Muscle layer of colon (tissue), 2 donors: ENCODE results near the gene MESD.

Experiments used
- H3K27ac ChIP-seq: one replicate; pipeline ENCODE4 v1.7.0; 2013; ENCODE audit warnings: low read depth, mild to moderate bottlenecking, low read length, moderate library complexity
- H3K27me3 ChIP-seq, 2 donors: one replicate each; pipeline ENCODE4 v1.7.0; 2013; ENCODE audit warnings: low read length in 2 of 2, mild to moderate bottlenecking in 2 of 2; ENCODE audit not compliant: insufficient read depth in 2 of 2, control insufficient read depth in 1 of 2
- H3K36me3 ChIP-seq: one replicate; pipeline ENCODE4 v1.7.0; 2013; ENCODE audit warnings: mild to moderate bottlenecking, low read length; ENCODE audit not compliant: insufficient read depth
- H3K4me1 ChIP-seq: one replicate; pipeline ENCODE4 v1.7.0; 2013; ENCODE audit warnings: mild to moderate bottlenecking, low read length; ENCODE audit not compliant: insufficient read depth
- H3K4me3 ChIP-seq, 2 donors: one replicate each; pipeline ENCODE4 v1.7.0; 2013; ENCODE audit warnings: low read length in 2 of 2, low read depth in 1 of 2, mild to moderate bottlenecking in 1 of 2, moderate library complexity in 1 of 2
- H3K9ac ChIP-seq: one replicate; pipeline ENCODE4 v1.7.0; 2013; ENCODE audit warnings: low read length
- H3K9me3 ChIP-seq: one replicate; pipeline ENCODE4 v1.7.0; 2013; ENCODE audit warnings: mild to moderate bottlenecking, low read length
- donor health status: abdominal sarcoma.
- donor health status: Adenocarcinoma of cecum.

The MESD gene

DNA sequence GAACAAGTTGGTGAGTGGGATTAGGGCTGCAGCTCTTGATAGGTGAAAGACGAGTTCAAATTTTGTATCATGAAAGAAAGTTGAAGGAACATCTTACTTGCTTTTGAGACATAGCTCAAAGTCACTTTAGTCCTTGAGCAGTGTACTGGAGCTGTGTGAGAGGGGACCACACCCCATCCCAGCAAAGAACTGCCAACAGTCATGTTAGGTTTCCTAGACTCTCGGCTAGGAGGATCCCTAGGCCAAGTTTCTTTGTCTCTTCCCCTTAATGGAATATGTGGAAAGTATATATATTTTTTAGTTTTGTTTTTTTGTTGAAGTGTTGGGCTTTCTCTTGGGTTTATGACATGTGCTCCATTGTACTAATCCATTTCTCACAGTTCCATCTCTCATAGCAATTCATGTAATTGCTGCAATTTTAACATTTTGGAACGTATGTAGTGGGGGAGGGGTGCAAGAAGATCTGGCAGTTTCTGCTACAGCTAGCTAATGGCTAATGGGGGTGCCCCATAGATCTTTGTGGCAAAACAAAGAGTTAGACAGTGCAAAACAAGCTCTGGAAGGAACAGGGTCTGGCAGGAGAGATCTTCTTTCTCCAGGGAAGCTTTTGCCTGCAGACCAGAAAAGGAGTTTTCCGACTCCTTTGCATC is 36.2 kb upstream of the MESD start:
- Histone ChIP-seq H3K36me3 (no peaks in the 10 kb centered on the region), H3K27me3 (no peaks in the 10 kb centered on the region), H3K9ac (no peak overlapping the region), H3K4me3 (no peak overlapping the region), H3K4me1 (no peaks in the 10 kb centered on the region), H3K27ac (no peak overlapping the region), H3K9me3 (no peaks in the 10 kb centered on the region)

DNA sequence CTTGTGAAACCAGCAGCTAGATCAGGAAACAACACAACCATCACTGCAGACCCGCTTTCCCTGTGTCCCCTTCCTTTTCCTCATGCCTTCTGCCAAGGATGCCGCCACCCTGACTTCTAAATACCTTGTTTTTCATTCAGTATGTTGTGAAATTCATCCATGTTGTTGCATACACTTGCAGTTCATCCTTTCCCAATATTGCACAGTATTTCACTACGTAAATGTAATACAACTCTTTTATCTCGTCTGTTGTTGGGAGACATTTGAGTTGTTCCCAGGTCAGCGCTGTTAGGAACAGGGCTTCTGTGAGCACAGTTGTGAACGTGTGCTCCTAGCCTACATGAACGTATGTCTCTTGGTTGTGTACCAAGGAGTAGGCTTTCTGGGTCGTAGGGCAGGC is 35.3 kb upstream of the MESD start:
- Histone ChIP-seq H3K36me3 (no peaks in the 10 kb centered on the region), H3K9ac (no peak overlapping the region), H3K9me3 (no peaks in the 10 kb centered on the region), H3K4me3 (no peak overlapping the region), H3K27me3 (no peaks in the 10 kb centered on the region), H3K4me1 (no peaks in the 10 kb centered on the region), H3K27ac (no peak overlapping the region)

DNA sequence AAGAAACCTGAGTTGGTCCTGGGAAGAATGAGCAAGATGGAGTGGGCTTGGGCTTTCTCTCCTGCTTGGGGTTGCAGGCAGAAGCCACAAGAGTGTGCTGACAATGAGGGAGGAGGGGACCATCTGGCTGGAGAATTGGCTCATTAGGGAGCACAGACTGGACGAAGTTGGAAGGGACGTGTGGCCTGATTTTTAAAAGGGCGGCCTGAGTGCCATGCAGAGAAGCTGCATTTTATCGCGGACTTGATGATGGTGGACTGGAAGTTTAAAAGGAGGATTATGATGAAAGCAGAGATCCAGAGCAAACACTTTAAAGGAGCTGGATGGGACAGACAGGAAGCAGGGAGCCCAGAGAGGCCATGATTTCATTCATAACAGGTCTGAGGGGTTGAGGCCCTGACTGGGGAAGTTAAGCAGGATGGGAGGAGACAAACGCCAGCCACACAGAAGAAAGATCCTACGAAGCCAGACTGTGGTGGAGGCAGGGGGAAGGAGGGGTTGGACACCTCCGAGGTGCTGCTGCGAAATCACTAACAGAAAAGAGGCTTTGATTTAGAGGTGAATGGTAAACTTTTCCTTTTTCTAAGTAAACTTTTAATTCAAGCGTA is 34.8 kb upstream of the MESD start:
- Histone ChIP-seq H3K27ac (peak overlapping the region; percentile 38), H3K9me3 (no peaks in the 10 kb centered on the region), H3K4me3 (no peak overlapping the region), H3K9ac (no peak overlapping the region), H3K27me3 (no peaks in the 10 kb centered on the region), H3K36me3 (no peaks in the 10 kb centered on the region), H3K4me1 (no peaks in the 10 kb centered on the region)

GRCh38 chr15:81023483-81024264 is 34.1 kb upstream of the MESD start:
- Histone ChIP-seq H3K9ac (no peak overlapping the region), H3K4me3 (no peak overlapping the region), H3K4me1 (no peaks in the 10 kb centered on the region), H3K9me3 (no peaks in the 10 kb centered on the region), H3K27ac (peak overlapping the region; percentile 38), H3K27me3 (no peaks in the 10 kb centered on the region), H3K36me3 (no peaks in the 10 kb centered on the region)

DNA sequence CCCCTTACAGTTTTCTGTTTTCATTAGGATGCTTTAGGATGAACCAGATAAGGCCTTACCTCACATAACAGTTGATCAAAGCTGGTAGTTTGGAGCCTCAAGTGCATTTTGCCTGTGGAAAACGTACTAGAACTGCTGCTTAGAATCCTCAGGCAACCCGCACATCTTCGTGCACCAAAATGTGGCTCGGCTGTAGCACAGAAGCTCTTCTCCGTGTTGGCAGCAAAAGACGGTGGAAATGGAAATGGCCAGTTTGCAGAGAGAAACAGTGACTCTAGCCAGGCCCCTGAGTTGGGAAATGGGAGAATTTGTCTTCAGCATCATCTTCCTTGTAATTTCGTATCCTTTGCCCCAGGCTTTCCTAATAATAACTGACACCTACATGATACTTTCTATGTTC is 31.7 kb upstream of the MESD start:
- Histone ChIP-seq H3K27ac (no peak overlapping the region), H3K4me3 (no peak overlapping the region), H3K36me3 (no peaks in the 10 kb centered on the region), H3K9ac (no peak overlapping the region), H3K27me3 (no peaks in the 10 kb centered on the region), H3K4me1 (no peaks in the 10 kb centered on the region), H3K9me3 (no peaks in the 10 kb centered on the region)

GRCh38 chr15:81018197-81018596 is 28.6 kb upstream of the MESD start:
- Histone ChIP-seq H3K36me3 (no peaks in the 10 kb centered on the region), H3K4me3 (no peak overlapping the region), H3K27ac (no peak overlapping the region), H3K27me3 (no peaks in the 10 kb centered on the region), H3K9ac (no peak overlapping the region), H3K9me3 (no peaks in the 10 kb centered on the region), H3K4me1 (no peaks in the 10 kb centered on the region)

- Histone ChIP-seq H3K36me3 (no peaks in the 10 kb centered on the region), H3K27me3 (no peaks in the 10 kb centered on the region), H3K9ac (no peak overlapping the region), H3K9me3 (no peaks in the 10 kb centered on the region), H3K27ac (no peak overlapping the region), H3K4me1 (no peaks in the 10 kb centered on the region), H3K4me3 (no peak overlapping the region)
Observed at GRCh38 chr15:81016489-81017068, 27.0 kb upstream of the MESD start.

DNA sequence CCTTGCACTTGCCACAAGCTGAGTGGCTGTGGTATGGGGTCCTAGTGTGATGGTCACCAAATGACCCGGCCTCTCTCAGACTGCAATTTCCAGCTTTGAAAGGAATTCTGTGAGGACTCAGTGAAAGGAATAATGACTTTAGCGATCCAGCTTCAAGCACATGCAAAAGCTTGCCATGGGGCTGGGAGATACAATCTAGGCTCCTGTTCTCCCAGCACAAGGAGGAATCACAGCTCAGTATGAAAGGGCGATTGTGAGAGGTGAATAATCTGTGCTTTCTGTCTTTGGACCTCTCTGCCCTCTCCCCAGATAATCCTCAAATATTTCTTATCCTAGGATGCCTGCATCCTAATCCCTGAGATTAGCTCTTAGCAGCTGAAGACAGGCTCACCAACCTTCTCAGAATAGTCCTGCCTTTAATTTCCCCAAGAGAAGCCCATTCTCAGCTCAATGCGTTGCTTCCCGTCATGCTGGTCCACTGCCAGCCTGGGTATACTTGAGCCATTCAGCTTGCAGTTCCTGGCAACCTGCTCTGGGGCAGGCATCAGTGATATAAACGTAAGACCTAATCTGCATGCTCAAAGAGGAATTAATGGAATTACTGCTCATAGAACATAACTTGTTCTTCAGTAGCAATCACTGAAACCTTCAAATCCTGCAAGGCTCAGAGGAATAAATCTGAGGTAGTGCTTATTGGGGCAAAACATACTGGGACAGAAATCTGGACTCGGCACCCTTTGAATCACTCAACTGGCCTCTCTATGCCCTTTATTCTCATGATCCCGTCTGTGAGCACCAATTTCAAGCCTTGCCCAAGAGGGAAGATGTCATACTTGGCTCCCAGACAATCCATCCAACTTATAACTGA is 26.2 kb upstream of the MESD start:
- no peak overlapping the region for H3K27ac ChIP-seq
- no peaks in the 10 kb centered on the region for H3K9me3 ChIP-seq
- no peaks in the 10 kb centered on the region for H3K27me3 ChIP-seq
- no peaks in the 10 kb centered on the region for H3K4me1 ChIP-seq
- no peak overlapping the region for H3K4me3 ChIP-seq
- H3K9ac ChIP-seq, result no peak overlapping the region
- H3K36me3 ChIP-seq, result no peaks in the 10 kb centered on the region

GRCh38 chr15:81014446-81015093 is 25.0 kb upstream of the MESD start:
- H3K4me1 ChIP-seq, result no peaks in the 10 kb centered on the region
- H3K27me3 ChIP-seq, result no peaks in the 10 kb centered on the region
- H3K36me3 ChIP-seq, result no peaks in the 10 kb centered on the region
- no peak overlapping the region for H3K9ac ChIP-seq
- no peaks in the 10 kb centered on the region for H3K9me3 ChIP-seq
- no peak overlapping the region for H3K27ac ChIP-seq
- H3K4me3 ChIP-seq, result no peak overlapping the region

DNA sequence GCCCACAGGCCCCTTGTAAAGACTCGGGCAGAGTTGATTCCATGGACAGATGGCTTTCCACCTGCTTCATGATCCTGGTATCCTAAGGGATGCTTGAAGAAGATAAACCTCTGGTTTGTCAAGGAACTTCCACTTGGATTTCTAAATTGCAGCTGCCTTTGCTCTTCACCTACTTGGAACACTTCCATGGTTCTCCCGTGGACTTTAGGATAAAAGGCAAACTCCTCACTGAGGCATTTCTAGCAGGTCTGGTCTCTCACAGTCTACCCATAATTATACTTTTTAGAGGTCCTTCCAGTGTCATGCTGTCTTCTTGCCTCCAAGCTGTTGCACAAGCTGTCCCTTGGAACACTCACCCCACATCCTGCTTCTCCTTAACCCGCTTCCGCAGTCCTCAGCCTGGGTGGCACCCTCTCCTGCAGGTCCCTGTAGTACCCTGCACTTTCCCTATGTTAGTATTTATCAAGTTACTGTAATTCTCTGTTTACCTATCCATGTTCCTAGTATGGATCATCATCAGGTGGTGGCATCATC is 23.8 kb upstream of the MESD start:
- no peaks in the 10 kb centered on the region for H3K4me1 ChIP-seq
- H3K27ac ChIP-seq, result no peak overlapping the region
- no peak overlapping the region for H3K9ac ChIP-seq
- no peaks in the 10 kb centered on the region for H3K9me3 ChIP-seq
- no peak overlapping the region for H3K4me3 ChIP-seq
- no peaks in the 10 kb centered on the region for H3K36me3 ChIP-seq
- no peaks in the 10 kb centered on the region for H3K27me3 ChIP-seq
